ENCODE results near the gene OR4D9. TPM values are rescaled to one million over a fixed set of nuclear protein-coding genes. Genes with fewer than 3 reads are reported as not detected.

Gene OR4D9
- total and polyA plus RNA-seq, 2 of the 8 experiments (the other 6 are each of a cell fraction or from before 2014, with no cell fraction given): not detected

- TF ChIP-seq KDM5A (IDR thresholded peaks at IDR 0.05; ENCODE audit: low read length): no peak
- no peak for TF ChIP-seq POLR2AphosphoS5 (IDR thresholded peaks at IDR 0.05; ENCODE audit: low read depth, low read length)
- TF ChIP-seq, protein P1, sequence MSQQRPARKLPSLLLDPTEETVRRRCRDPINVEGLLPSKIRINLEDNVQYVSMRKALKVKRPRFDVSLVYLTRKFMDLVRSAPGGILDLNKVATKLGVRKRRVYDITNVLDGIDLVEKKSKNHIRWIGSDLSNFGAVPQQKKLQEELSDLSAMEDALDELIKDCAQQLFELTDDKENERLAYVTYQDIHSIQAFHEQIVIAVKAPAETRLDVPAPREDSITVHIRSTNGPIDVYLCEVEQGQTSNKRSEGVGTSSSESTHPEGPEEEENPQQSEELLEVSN (IDR thresholded peaks at IDR 0.05): no peak
- TF ChIP-seq MAFK (IDR thresholded peaks at IDR 0.05; ENCODE audit: low read depth, low read length): no peak
Measured at GRCh38 chr11:59548309-59548656, 36.9 kb downstream of the OR4D9 start (continued).

All from H1 (cell line).